HG03378 (cell line): ENCODE data around the gene FOXB2.

Experiments
- ATAC-seq: cut with Tn5 transposase; IDR thresholded peaks from one replicate; pipeline ENCODE4 v1.9.1; 2021; ENCODE audit warnings: mild to moderate bottlenecking, moderate library complexity; ENCODE audit not compliant: unreplicated experiment

The FOXB2 gene

GRCh38 chr9:77015327-77016048 lies 4.0 kb upstream of the FOXB2 start:
- ATAC-seq: no peak

DNA sequence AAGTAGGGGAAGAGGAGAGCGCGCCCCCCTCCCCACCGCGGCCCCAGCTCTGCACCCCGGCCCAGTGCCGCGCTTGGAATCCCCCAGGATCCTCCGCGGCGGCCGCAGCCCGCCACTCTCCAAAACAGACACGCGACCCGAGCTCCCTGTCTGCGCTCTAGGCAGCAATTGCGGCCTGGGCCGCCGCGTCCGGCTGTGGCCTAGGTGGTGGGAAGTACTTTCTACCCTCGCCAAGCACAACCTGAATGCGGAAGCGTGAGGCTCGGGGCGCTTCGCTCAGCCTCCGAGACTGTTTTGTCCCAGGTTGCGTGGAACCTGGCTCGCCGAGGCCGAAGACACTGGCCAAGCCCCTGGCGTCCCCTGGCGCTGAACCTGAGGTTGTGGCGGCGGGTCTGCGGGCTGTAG lies 3.3 kb upstream of the FOXB2 start:
- ATAC-seq: no peak

DNA sequence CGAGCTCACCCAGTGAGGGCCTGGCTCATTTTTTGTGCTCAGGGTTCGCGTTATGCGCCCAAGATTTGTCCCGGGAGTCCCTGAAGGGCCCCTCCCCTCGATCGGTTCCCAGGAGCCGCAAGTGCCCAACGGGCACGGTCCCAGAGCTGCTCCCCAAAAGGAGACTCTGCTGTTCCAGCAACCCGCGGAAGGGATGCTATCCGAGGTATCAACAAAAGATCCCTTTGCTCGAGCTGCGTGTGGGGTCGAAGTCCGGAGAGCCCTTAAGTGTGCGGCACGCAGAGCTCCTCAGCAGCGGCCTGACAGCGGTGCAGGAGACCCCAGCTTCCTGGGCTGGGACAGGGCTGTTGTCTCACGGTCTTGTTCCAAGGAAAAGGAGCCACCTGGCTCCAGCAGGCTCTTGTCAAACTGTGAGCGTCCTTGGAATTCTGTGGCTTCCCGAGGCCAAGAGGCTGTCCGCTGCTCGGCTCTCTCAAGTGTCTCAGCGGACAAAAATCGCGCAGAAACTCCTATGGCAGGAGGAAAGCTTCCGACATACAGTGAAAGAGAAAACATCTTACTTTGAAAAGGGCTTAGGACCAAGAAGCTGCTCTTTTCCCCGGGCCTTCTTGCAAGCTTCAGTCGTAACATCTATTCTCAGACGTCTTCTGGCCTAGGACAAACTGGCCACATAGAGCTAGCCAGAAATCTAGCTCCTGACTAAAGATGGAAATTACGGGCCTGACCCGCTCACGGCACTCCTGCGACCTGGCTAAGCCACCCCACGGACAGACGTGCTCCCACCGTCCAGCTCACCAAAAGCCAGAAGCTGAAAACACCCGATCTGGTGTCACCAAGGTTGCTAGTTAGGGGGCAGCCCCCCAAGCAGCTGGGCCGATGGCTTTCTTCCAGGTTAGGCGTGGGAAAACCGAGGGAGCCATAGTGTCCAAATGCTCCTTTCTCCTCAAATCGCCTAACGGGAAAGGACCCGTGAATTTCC lies 2.6 kb upstream of the FOXB2 start:
- no peak for ATAC-seq

- no peak for ATAC-seq
Observed at GRCh38 chr9:77017505-77017894, 2.0 kb upstream of the FOXB2 start.

- no peak for ATAC-seq
Observed at GRCh38 chr9:77018058-77018968, 1.1 kb upstream of the FOXB2 start.

DNA sequence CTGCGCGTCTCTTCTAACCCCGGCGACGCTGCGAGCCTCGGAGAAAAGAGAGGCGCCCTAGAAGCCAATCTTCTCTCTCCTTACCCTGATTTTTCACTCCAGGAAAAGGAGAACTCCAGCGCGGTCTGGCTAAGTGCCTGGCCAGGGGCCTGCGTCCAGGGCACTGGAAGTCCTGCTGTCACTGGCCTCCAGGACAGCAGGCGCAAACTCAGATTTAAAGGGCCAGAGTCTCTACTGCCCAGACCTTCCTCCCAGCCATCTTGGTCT lies 553 bp upstream of the FOXB2 start:
- no peak for ATAC-seq

- ATAC-seq: no peak
Observed at GRCh38 chr9:77019926-77020412, 514 bp downstream of the FOXB2 start.

- ATAC-seq: no peak
Observed at GRCh38 chr9:77020413-77021290, 1.2 kb downstream of the FOXB2 start.

DNA sequence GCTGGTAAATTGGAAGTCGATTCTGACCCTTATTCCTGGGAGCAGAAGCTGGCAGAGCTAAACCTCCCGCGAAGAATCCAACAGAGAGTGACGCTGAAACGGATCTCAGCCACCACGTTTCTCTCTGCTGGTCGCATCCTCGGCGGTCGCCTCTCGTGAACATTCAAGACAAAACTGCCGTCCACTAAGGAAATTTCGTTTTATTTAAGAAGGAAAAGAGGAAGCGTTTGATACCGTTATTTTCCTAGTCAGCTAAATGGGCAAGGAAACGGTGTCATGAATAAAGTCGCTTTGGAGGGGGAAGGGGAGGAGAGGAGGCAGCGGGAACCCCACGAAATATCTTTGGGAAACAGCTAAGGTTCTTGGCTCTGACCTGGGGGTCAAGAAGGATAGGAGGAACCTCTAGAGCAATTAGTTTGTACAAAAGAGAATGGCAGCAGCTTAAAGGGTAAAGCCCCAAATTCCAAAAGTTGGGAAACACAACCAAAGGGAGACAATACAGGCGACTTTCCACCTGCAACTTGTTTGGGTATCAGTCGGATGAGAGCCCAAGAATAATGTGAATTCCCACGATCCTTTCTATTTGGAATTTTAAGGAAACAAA lies 1.9 kb downstream of the FOXB2 start:
- no peak for ATAC-seq

DNA sequence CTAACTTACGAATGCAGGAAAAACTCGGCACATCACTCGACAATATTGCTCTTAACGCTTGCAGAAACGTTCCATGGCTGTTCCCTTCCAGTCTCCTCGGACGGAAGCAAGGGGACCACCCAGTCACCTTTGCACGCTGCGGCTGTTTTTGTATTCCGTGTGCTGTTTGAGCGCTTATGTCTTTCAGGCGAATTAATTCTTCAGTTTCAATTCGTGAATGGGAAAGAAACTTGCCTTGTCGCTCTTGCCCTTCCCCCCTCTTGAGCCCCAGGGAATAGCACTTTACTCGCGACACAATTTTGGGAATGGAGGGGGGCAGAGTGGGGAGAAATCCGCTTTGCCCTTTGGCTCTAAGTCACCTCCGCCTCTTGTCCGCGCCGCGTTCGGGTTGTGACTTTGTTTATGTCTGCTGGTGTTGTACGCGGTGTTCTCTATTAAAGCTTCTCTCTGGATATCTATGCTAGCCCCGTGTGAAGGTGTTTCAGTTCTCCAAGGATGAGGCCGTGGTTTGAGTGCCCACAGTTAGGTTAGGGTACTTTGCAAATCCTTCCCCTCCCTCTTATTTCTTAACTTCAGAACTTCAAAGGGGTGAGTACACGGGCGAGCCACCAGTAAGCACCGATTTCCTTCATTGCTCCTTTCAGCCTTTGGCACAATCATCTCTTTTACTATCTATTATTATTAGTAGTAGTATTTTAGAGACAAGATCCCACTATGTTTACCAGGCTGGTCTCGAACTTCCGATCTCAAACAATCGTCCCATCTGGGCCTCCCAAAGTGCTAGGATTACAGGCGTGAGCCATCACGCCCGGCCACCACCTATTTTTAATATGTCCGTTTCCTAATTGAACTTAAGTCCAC lies 2.7 kb downstream of the FOXB2 start:
- ATAC-seq: no peak

- ATAC-seq: no peak
Observed at GRCh38 chr9:77022783-77023440, 3.5 kb downstream of the FOXB2 start.

GRCh38 chr9:77023726-77024125 lies 4.3 kb downstream of the FOXB2 start:
- no peak for ATAC-seq

DNA sequence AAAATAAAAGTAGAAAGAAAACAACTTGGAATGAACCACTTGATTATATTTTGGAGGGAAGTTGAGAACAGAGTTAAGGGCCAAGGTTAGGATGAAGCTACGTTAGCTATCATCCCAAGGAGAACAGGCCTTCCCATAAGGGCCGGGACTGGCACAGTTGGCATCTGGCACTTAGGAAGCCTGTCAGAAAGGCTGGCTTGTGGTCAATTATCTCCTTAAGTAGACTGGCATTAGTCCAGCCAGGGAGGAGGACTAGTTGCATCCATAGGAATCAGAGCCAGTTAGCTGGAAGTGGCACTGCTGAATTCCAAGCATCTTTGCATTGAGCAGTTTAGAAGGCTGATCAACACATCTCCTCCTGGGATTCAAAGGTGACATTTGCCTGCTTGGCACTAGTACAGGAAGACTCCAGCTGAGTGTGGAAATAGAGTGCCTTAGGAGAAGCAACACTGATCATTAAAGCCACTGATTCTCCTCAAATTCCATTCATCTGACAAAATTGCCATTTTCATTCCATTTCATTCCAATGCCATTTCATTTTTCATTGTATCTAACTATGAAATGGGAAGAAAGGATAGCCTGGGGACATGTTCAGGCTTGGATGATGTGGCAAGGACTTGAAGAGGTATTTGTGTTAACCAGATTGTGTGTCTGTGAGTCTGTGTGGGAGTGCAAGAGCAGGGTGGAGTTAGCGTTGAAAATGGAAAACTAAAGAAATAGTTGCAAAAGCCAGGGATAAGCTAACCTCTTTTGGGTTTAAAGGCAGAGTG lies 5.5 kb downstream of the FOXB2 start:
- ATAC-seq: no peak

DNA sequence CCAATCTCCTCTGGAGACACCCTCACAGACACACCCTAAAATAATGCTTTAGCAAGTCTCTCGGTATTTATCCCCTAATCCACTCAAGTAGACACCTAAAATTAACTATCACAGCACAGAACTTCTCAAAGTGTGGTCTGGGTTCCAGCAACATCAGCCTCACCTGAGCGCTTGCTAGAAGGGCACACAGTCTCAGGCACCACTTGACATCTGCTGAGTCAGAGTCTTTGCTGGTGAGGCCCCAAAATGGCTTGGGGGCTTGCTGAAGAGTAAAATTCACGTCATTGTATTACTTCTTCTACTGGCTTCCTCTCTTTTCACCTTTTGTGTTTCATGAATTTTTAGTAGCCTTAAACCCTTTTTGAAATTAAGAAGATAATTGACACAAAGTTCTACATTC lies 9.0 kb downstream of the FOXB2 start:
- no peak for ATAC-seq

DNA sequence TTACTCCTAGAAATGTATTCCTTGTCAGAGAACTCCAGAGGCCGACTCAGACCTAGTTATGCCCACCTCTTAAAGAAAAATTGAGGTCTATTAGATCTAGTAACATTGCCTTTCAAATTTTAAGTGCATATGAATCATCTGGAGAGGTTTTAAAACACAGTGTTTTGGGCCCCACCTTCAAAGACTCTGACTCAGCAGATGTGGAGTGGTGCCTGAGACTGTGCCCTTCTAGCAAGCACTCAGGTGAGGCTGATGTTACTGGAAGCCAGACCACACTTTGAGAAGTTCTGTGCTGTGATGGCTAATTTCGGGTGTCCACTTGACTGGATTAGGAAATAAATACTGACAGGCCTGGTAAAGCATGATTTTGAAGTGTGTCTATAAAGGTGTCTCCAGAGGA lies 10.6 kb downstream of the FOXB2 start:
- no peak for ATAC-seq

DNA sequence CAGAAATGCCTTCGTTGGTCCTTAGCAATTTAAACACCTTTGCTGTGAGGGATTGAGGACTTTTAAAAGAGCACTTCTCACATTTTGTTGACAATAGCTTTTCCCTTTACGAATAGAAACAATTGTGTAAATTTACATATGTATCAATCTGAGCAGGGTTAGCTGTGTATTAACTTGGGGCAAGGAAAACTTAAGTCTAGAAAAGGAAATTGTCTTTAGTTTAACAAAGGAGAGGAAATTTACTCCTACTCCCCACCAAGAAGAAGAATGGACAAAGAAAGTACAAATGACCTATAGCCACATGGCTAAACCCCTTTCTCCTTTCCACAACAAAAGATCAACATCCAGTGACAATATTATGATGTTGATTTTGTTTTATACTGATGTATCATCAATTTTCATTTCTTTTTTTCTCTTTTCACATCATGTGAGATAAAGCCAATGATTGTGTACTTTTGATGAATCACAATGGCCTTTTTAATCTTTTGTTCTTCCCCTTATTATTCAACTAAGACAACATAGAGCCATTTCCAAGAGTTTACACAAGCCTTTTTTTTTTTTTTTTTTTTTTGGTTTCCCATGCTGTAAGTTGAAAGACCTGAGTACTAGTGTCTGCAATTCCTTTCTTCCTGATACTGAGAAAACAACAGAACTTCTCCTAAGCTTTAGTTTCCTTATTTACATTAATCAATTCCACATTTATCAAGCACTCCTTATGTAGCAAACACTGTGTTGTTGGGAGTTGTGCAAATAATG lies 19.0 kb downstream of the FOXB2 start:
- ATAC-seq: no peak

DNA sequence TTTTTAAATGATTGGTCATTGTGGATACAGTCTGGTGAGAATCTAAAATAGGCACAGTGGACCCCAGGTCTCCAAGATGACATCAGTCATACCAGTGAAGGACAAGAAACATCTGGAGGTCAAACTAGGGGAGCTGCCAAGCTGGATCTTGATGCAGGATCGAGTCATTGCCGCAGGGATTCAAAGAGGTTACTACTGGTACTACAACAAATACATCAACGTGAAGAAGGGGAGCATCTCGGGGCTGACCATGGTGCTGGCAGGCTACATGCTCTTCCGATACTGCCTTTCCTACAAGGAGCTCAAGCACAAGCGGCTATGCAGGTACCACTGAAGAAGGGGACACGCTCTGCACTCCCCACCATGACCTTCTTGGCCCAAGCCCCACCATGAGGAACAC lies 20.9 kb downstream of the FOXB2 start:
- ATAC-seq: no peak
